BE2C (cell line): ENCODE measurements around the gene MED26.

Experiments used
- DNase-seq: peaks from one replicate; pipeline ENCODE4 v3.0.0-alpha.2; 2020
- H3K27me3 ChIP-seq: fragments of 250-450 bp; sonication (Bioruptor Pico); 2 replicates; pipeline ENCODE4 v1.5.1; 2020; ENCODE audit warnings: mild to moderate bottlenecking
- H3K36me3 ChIP-seq: fragments of 250-450 bp; sonication (Bioruptor Pico); 2 replicates; pipeline ENCODE4 v1.5.1; 2020; ENCODE audit warnings: mild to moderate bottlenecking
- H3K4me1 ChIP-seq: fragments of 250-450 bp; sonication (Bioruptor Pico); 2 replicates; pipeline ENCODE4 v1.5.1; 2020
- H3K4me3 ChIP-seq: 2 replicates; pipeline ENCODE4 v1.5.1; 2011; ENCODE audit warnings: low read depth, low read length
- H3K9me3 ChIP-seq: fragments of 250-450 bp; sonication (Bioruptor Pico); 2 replicates; pipeline ENCODE4 v1.5.1; 2020
- TF ChIP-seq, protein P1 (sequence below): IDR thresholded peaks from 2 replicates; pipeline ENCODE4 v1.5.1; 2012; ENCODE audit warnings: mild to moderate bottlenecking, low read depth, low read length

Gene MED26

DNA sequence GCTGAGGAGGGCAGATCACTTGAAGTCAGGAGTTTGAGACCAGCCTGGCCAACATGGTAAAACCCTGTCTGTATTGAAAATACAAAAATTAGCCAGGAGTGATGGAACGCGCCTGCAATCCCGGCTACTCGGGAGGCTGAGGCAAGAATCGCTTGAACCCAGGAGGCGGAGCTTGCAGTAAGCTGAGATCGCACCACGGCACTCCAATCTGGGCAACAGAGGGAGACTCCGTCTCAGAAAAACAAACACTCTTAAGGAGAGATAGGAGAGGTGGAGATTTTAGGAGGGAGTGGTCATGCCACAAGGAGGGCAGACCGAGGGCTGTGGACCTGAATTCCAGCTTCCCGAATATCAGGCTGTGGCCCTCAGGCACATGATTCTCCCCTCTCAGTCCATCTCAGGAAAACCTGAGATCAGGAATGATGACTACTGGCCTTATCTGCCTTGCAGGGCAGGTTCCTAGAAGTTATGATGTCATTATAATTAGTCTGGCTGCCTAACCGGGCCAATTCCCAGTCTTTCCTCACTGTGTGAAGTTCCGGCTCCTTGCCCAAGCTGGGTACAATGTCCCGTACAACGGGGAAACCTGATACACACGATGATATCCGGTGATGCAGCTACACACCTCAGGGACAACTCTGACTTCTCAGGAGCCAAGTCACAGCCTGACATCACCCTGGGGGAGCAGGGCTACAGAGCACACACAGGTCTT, 58.2 kb downstream of the MED26 start:
- Histone ChIP-seq H3K36me3 (peaks cover 41% of the 10 kb centered on the region), H3K4me1 (no peaks in the 10 kb centered on the region), H3K27me3 (no peaks in the 10 kb centered on the region), H3K4me3 (no peak overlapping the region), H3K9me3 (no peaks in the 10 kb centered on the region)
- DNase-seq: no peak
- TF ChIP-seq, protein P1, sequence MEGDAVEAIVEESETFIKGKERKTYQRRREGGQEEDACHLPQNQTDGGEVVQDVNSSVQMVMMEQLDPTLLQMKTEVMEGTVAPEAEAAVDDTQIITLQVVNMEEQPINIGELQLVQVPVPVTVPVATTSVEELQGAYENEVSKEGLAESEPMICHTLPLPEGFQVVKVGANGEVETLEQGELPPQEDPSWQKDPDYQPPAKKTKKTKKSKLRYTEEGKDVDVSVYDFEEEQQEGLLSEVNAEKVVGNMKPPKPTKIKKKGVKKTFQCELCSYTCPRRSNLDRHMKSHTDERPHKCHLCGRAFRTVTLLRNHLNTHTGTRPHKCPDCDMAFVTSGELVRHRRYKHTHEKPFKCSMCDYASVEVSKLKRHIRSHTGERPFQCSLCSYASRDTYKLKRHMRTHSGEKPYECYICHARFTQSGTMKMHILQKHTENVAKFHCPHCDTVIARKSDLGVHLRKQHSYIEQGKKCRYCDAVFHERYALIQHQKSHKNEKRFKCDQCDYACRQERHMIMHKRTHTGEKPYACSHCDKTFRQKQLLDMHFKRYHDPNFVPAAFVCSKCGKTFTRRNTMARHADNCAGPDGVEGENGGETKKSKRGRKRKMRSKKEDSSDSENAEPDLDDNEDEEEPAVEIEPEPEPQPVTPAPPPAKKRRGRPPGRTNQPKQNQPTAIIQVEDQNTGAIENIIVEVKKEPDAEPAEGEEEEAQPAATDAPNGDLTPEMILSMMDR: no peak

DNA sequence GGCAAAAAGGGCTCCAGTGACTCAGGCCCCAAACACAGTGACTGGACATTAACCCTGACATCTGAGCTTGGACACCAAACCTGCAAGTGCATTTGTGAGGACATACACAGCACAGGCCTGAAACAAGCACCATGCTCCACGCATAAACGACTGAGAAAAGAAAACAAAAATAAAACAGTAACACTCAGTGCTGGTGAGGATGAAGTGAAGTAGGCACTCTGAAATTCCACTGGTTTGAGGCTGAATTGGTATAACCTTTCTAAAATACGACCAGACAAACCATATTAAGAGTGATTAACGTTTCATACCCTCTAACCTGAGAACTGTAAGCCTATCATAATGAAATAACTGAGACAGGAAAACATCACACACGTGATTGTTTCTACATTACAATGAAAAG, 61.3 kb downstream of the MED26 start:
- Histone ChIP-seq H3K4me1 (no peaks in the 10 kb centered on the region), H3K36me3 (peaks cover 49% of the 10 kb centered on the region), H3K4me3 (no peak overlapping the region)

DNA sequence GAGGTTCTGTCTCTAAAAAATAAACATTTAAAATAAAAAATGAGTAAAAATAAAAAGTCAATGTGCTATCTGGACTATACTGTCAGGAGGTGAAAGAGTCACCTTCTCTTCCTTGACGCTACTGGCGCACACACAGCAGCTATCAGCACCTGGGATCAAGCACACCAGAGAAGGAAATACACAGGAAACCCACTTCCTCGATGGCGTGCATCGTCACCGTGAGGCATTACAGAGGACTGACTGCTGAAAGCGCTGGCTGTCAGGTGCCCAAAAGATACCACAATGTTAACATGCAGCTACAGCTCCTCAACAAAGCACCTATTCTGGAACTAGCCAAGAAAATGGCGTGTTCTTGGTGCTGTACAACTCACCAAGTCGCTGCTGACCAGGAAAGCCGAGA, 61.8 kb downstream of the MED26 start:
- Histone ChIP-seq H3K4me1 (no peaks in the 10 kb centered on the region), H3K27me3 (no peaks in the 10 kb centered on the region), H3K4me3 (no peak overlapping the region), H3K36me3 (peaks cover 53% of the 10 kb centered on the region), H3K9me3 (no peaks in the 10 kb centered on the region)
- DNase-seq: no peak
- TF ChIP-seq, protein P1: no peak

More for the DNA sequence above, 61.3 kb downstream of the MED26 start:
- DNase-seq: no peak
- TF ChIP-seq, protein P1: no peak
- H3K27me3 ChIP-seq: no peaks in the 10 kb centered on the region
- no peaks in the 10 kb centered on the region for H3K9me3 ChIP-seq

DNA sequence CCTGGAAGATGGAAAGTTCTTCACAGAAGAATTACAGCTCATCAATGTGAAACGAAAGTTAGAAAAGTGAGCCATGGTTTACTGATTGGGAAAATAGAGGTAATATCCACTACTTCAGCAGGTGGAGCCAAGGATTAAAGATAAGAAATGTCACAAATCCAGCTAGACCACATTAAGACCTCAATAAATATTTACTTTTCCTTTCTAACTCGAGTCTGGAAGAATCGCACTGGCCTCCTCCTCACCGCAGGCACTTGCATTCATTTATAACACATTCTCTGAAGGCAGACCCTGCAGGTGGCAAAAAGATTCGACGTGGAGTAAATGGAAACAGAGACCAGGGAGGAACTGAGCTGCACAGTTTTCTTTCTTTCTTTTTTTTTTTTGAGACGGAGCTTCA, 63.2 kb downstream of the MED26 start:
- TF ChIP-seq, protein P1: no peak
- Histone ChIP-seq H3K27me3 (no peaks in the 10 kb centered on the region), H3K4me3 (no peak overlapping the region), H3K4me1 (no peaks in the 10 kb centered on the region), H3K9me3 (no peaks in the 10 kb centered on the region), H3K36me3 (peaks cover 53% of the 10 kb centered on the region)
- DNase-seq: no peak

DNA sequence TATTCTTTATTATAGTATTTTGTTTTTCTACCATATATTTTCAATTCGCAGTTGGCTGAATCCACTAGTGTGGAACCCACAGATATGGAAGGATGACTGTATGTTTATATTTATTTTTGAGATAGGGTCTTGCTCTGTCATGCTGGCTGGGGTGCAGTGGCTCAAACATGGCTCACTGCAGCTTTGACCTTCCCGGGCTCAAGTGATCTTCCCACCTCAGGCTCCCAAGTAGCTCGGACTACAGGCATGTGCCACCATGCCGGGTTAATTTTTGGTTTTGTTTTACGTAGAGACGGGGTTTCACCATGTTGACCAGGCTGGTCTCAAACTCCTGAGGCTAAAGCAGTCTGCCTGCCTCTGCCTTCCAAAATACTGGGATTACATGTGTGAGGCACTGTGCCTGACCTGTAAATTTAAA, 65.4 kb downstream of the MED26 start:
- no peak for DNase-seq
- Histone ChIP-seq H3K4me3 (no peak overlapping the region), H3K9me3 (no peaks in the 10 kb centered on the region), H3K4me1 (no peaks in the 10 kb centered on the region), H3K36me3 (peaks cover 46% of the 10 kb centered on the region), H3K27me3 (no peaks in the 10 kb centered on the region)
- TF ChIP-seq, protein P1: no peak

DNA sequence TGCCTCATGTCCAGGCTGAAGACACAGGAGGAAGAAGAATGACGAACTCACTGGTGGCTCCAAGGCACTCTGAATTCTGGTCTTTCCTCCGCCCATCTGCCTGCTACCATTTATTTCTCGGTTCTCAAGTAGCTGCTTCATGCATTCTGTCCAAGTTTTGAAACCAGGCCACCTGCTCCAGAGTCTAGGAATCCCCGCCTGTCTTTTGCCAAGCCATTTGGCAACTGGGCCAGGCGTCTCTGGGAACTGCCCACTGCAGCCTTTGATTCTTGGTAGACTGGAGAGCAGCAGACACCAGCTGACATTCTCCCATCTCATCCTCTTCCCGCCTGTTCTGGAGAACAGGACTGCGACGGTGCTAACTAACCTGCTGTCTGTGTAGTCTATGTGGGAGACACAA, 66.6 kb downstream of the MED26 start:
- TF ChIP-seq, protein P1: no peak
- Histone ChIP-seq H3K4me3 (no peak overlapping the region), H3K4me1 (no peaks in the 10 kb centered on the region), H3K27me3 (no peaks in the 10 kb centered on the region), H3K36me3 (peaks cover 43% of the 10 kb centered on the region), H3K9me3 (no peaks in the 10 kb centered on the region)
- no peak for DNase-seq
